Mesendoderm (in vitro differentiated cells): ENCODE results near the gene PROK1.
A peak's percentile ranks its signal among the peaks of the same experiment; 100 is the strongest.

ENCODE experiments used
- DNase-seq: peaks from one replicate; pipeline ENCODE4 v3.0.0; 2013
- H2AK5ac ChIP-seq: 2 replicates; pipeline ENCODE4 v1.6.1; 2013; ENCODE audit warnings: low read length, inconsistent platforms
- H2BK120ac ChIP-seq: 2 replicates; pipeline ENCODE4 v1.6.1; 2013; ENCODE audit warnings: low read depth, mild to moderate bottlenecking, low read length, moderate library complexity, mixed read lengths
- H2BK15ac ChIP-seq: replicated peaks from 2 replicates; pipeline ENCODE4 v1.6.1; 2013; ENCODE audit warnings: low read depth, mild to moderate bottlenecking, moderate library complexity
- H2BK5ac ChIP-seq: 2 replicates; pipeline ENCODE4 v1.6.1; 2013; ENCODE audit warnings: low read length, inconsistent platforms
- H3K18ac ChIP-seq: 2 replicates; pipeline ENCODE4 v1.6.1; 2013; ENCODE audit warnings: mild to moderate bottlenecking, low read length, mixed read lengths
- H3K23ac ChIP-seq: one replicate; pipeline ENCODE4 v1.6.1; 2013; ENCODE audit warnings: low read length
- H3K27ac ChIP-seq: 2 replicates; pipeline ENCODE4 v1.5.1; 2013; ENCODE audit warnings: low read depth, mild to moderate bottlenecking, inconsistent platforms, low read length, moderate library complexity
- H3K27me3 ChIP-seq: 2 replicates; pipeline ENCODE4 v1.6.1; 2013; ENCODE audit warnings: low read length, control low read depth, mild to moderate bottlenecking, inconsistent platforms; ENCODE audit not compliant: insufficient read depth, poor library complexity
- H3K36me3 ChIP-seq: 2 replicates; pipeline ENCODE4 v1.6.1; 2013; ENCODE audit warnings: low read length, inconsistent platforms; ENCODE audit not compliant: control insufficient read depth, insufficient read depth
- H3K4ac ChIP-seq: one replicate; pipeline ENCODE4 v1.6.1; 2013; ENCODE audit warnings: low read depth, mild to moderate bottlenecking, low read length, moderate library complexity
- H3K4me1 ChIP-seq: 2 replicates; pipeline ENCODE4 v1.6.1; 2013; ENCODE audit warnings: low read depth, low read length, inconsistent platforms; ENCODE audit not compliant: control insufficient read depth
- H3K4me2 ChIP-seq: 2 replicates; pipeline ENCODE4 v1.6.1; 2013; ENCODE audit warnings: low read length
- H3K4me3 ChIP-seq: 2 replicates; pipeline ENCODE4 v1.5.1; 2013; ENCODE audit warnings: mild to moderate bottlenecking, low read length
- H3K56ac ChIP-seq: one replicate; pipeline ENCODE4 v1.6.1; 2013; ENCODE audit warnings: low read length
- H3K79me1 ChIP-seq: 2 replicates; pipeline ENCODE4 v1.6.1; 2013; ENCODE audit warnings: low read length, inconsistent platforms
- H3K79me2 ChIP-seq: 2 replicates; pipeline ENCODE4 v1.6.1; 2013; ENCODE audit warnings: mild to moderate bottlenecking, low read length; ENCODE audit not compliant: control insufficient read depth, insufficient read depth
- H3K9ac ChIP-seq: 2 replicates; pipeline ENCODE4 v1.6.1; 2013; ENCODE audit warnings: low read length, inconsistent platforms
- H4K5ac ChIP-seq: one replicate; pipeline ENCODE4 v1.6.1; 2013; ENCODE audit warnings: low read length
- H4K8ac ChIP-seq: one replicate; pipeline ENCODE4 v1.6.1; 2013; ENCODE audit warnings: low read depth, mild to moderate bottlenecking, control low read depth, low read length, moderate library complexity
- WGBS: extraction: QIAGEN DNeasy Blood & Tissue Kit; methylation state at CpG from one replicate; pipeline ENCODE4 v1.1.7; 2013; ENCODE audit warnings: low lambda C conversion rate, missing lambda C conversion rate; ENCODE audit not compliant: insufficient coverage; ENCODE audit errors: extremely low coverage; 5-methylcytosine and 5-hydroxymethylcytosine counted together

The PROK1 gene

DNA sequence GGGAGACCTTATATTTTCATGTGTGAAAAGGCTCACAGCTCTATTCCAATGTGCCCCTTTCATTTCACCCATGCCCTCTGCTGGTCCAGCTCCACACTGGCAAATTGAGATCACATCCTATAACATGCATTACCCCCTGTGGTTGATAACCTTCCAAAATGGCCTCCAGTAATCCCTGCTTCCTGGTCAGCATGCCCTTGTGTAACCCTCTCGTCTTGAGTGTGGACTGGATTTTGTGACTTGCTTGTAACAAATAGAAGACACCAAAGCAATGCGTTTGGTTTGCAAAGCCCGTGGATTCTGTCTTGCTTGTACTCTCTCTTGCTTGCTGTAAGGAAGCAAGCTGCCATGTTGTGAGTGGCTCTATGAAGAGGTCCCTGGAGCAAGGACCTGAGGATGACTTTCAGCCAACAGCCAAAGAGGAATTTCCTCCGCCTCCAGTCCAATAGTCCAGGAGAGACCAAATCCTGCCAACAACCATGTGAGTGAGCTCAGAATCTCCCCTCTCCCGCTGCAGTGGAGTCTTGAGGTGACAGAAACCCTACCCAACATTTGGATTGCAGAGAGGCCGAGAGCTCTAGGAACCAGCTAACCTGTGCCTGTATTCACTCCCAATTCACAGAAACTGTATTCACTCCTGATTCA is 50.7 kb downstream of the PROK1 start:
- WGBS = no CpG with 5 or more reads among the region's 6 CpGs
- H3K4me2 ChIP-seq = no peak overlapping the region
- no peaks in the 10 kb centered on the region for H3K4me1 ChIP-seq
- H3K27me3 ChIP-seq = no peaks in the 10 kb centered on the region
- no peak overlapping the region for H4K5ac ChIP-seq
- H2BK5ac ChIP-seq = no peak overlapping the region
- no peak overlapping the region for H3K56ac ChIP-seq
- DNase-seq = no peak
- no peak overlapping the region for H4K8ac ChIP-seq
- no peak overlapping the region for H2AK5ac ChIP-seq
- no peaks in the 10 kb centered on the region for H3K79me2 ChIP-seq
- H3K9ac ChIP-seq = no peak overlapping the region
- no peak overlapping the region for H2BK15ac ChIP-seq
- H3K27ac ChIP-seq = no peak overlapping the region
- H3K36me3 ChIP-seq = no peaks in the 10 kb centered on the region
- no peak overlapping the region for H3K4me3 ChIP-seq
- no peak overlapping the region for H3K4ac ChIP-seq
- H2BK120ac ChIP-seq = no peak overlapping the region
- H3K18ac ChIP-seq = no peak overlapping the region
- H3K23ac ChIP-seq = no peak overlapping the region
- no peaks in the 10 kb centered on the region for H3K79me1 ChIP-seq

DNA sequence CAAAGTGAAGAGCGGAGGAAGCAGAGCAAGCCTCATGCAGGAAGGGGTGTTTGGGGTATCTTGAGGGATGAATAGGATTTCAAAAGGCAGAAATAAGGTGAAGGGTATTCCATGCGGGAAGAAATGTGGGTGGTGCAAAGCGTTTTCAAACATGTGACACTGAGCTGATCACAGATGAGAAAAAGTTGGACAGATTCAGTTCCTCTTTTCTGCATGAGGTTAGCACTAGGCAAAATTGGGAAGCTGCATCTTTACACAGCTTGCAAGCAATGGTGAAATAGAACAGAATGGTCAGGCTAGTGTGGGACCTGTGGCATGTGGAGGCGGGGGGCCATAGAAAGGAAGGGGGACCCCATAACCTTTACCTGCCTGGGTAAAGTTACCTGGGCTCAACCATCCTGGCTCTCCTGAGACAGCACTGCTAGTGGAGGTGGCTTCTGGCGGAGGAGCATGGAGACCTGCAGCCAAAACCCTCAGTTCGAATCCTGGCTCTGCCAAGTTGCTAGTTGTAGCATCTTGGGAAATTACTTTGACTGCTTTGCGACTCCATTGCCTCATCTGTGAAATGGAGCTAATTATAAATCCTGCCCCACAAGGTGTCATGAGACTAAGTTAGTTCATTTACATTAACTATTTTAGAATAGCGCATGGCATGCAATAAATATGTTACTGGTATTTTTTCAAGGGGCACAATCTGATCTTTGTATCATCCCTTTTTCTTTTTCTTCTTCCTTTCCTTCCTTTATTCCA is 51.6 kb downstream of the PROK1 start:
- Histone ChIP-seq H2BK5ac (no peak overlapping the region), H3K56ac (no peak overlapping the region), H3K4ac (no peak overlapping the region), H3K4me2 (no peak overlapping the region), H3K27ac (no peak overlapping the region), H3K36me3 (no peaks in the 10 kb centered on the region), H2BK15ac (no peak overlapping the region), H3K18ac (no peak overlapping the region), H3K79me1 (no peaks in the 10 kb centered on the region), H3K23ac (no peak overlapping the region), H3K79me2 (no peaks in the 10 kb centered on the region), H3K27me3 (no peaks in the 10 kb centered on the region), H3K4me1 (no peaks in the 10 kb centered on the region), H3K9ac (no peak overlapping the region), H3K4me3 (no peak overlapping the region), H2AK5ac (no peak overlapping the region), H4K5ac (no peak overlapping the region), H2BK120ac (no peak overlapping the region), H4K8ac (no peak overlapping the region)
- DNase-seq = no peak
- WGBS = no CpG with 5 or more reads among the region's 8 CpGs

DNA sequence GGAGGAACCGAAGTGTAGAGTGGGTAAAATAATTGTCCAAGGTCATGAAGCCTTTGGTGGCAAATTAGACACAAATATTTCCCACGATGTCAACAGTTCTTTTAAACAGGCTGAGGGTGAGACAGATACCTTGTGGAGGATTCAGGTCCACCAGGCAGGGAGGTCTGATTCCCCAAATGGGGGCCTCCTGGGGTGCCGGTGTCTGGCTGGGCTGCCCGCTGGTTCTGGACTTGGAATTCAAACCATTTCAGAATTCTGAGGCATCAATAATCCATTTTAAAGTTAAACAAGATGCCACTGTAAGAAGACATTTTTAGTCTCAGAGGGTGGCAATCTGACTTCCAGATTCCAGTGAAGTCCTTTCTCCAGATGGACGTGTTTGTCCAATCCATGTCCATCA is 52.5 kb downstream of the PROK1 start:
- Histone ChIP-seq H3K27ac (no peak overlapping the region), H3K27me3 (no peaks in the 10 kb centered on the region)

DNA sequence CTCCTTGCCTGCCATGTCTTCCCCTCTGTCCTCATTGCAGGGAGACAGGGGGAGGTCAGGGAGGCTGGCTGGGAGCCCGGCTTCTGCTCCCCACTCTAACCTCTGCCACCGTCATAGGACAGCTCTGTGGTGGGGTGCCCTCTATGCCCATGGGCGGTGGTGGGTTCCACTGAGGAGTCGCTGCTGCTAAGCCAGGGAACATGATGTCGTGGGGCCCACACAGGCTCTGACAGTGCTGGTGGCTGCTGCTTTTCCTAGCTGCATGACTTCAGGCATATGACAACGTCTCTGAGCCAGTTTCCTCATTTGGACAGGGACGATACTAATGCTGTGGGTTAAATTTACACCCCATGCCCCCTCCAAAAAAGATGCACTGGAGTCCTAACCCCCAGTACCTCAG is 53.3 kb downstream of the PROK1 start:
- H3K4ac ChIP-seq = no peak overlapping the region
- H3K18ac ChIP-seq = no peak overlapping the region
- H2BK15ac ChIP-seq = no peak overlapping the region
- WGBS = no CpG with 5 or more reads among the region's 7 CpGs
- DNase-seq = no peak
- no peak overlapping the region for H4K8ac ChIP-seq
- H3K4me2 ChIP-seq = no peak overlapping the region
- no peak overlapping the region for H2AK5ac ChIP-seq
- no peaks in the 10 kb centered on the region for H3K79me1 ChIP-seq
- H3K23ac ChIP-seq = no peak overlapping the region
- peaks cover 9% of the 10 kb centered on the region for H3K4me1 ChIP-seq
- H2BK5ac ChIP-seq = no peak overlapping the region
- no peaks in the 10 kb centered on the region for H3K79me2 ChIP-seq
- no peak overlapping the region for H3K27ac ChIP-seq
- H3K4me3 ChIP-seq = no peak overlapping the region
- H2BK120ac ChIP-seq = no peak overlapping the region
- no peaks in the 10 kb centered on the region for H3K27me3 ChIP-seq
- H4K5ac ChIP-seq = no peak overlapping the region
- no peak overlapping the region for H3K56ac ChIP-seq
- H3K36me3 ChIP-seq = no peaks in the 10 kb centered on the region
- no peak overlapping the region for H3K9ac ChIP-seq

More for the DNA sequence above, 52.5 kb downstream of the PROK1 start:
- no peaks in the 10 kb centered on the region for H3K36me3 ChIP-seq
- no peak overlapping the region for H2AK5ac ChIP-seq
- H3K18ac ChIP-seq = no peak overlapping the region
- H3K79me1 ChIP-seq = no peaks in the 10 kb centered on the region
- H2BK120ac ChIP-seq = no peak overlapping the region
- no peak overlapping the region for H4K5ac ChIP-seq
- H3K4ac ChIP-seq = no peak overlapping the region
- no peak overlapping the region for H3K4me3 ChIP-seq
- no peak overlapping the region for H3K4me2 ChIP-seq
- no peaks in the 10 kb centered on the region for H3K79me2 ChIP-seq
- H3K56ac ChIP-seq = no peak overlapping the region
- WGBS = no CpG with 5 or more reads among the region's 5 CpGs
- no peak overlapping the region for H2BK15ac ChIP-seq
- H2BK5ac ChIP-seq = no peak overlapping the region
- no peak overlapping the region for H3K9ac ChIP-seq
- no peak overlapping the region for H4K8ac ChIP-seq
- peaks cover 7% of the 10 kb centered on the region for H3K4me1 ChIP-seq
- no peak for DNase-seq
- H3K23ac ChIP-seq = no peak overlapping the region

DNA sequence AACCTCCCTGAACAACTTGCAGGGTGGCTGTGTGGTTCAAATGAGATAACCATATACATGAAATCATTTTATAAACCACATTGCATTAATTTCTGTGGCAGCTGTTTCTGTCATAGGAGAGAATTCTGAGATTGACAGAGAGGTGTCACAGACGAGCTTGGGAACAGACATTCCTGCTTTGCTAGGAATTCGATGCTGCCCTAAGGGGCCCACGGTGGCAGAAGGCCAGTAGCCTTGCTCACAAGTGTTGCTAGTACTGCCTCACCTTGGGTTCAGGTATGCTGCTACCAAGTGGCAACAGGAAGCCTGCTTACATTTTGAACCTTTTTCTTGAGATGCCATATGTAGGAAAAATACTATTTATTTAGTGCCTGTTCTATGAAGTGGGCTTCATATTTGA is 54.6 kb downstream of the PROK1 start:
- Histone ChIP-seq H2AK5ac (no peak overlapping the region), H2BK15ac (no peak overlapping the region), H3K4ac (no peak overlapping the region), H3K27me3 (no peaks in the 10 kb centered on the region), H3K4me2 (no peak overlapping the region), H3K36me3 (no peaks in the 10 kb centered on the region), H4K5ac (no peak overlapping the region), H3K79me2 (no peaks in the 10 kb centered on the region), H3K4me3 (no peak overlapping the region), H3K23ac (no peak overlapping the region), H3K18ac (no peak overlapping the region), H3K9ac (no peak overlapping the region), H2BK120ac (no peak overlapping the region), H3K56ac (no peak overlapping the region), H4K8ac (no peak overlapping the region), H3K4me1 (peaks cover 9% of the 10 kb centered on the region), H3K79me1 (no peaks in the 10 kb centered on the region), H3K27ac (no peak overlapping the region), H2BK5ac (no peak overlapping the region)
- peak; percentile 54 for DNase-seq
- WGBS = no CpG with 5 or more reads among the region's 3 CpGs
